Upper lobe of left lung (tissue), 6 donors: ENCODE measurements around the gene ADGRG2. TPM values are rescaled to one million over a fixed set of nuclear protein-coding genes. Genes with fewer than 3 reads are reported as not detected.
"Not testable (repeated sequence)": the region's sequence is repeated elsewhere in the genome, so short reads cannot be mapped to it uniquely, and the experiment has no call there.

Experiments used
- ATAC-seq, 2 donors: fragments of 200-7000 bp; cut with Tn5 transposase; one replicate each; pipeline ENCODE4 v1.9.1; 2022; ENCODE audit warnings: mild to moderate bottlenecking in 2 of 2, moderate library complexity in 2 of 2; ENCODE audit not compliant: low FRiP score in 2 of 2
- DNase-seq, 2 donors: peaks; one replicate each; pipeline ENCODE4 v3.0.0-alpha.2; 2019 to 2020
- H3K27ac ChIP-seq, 4 donors: fragments of 200-600 bp; sonication (generic); one replicate each; pipeline ENCODE4 v1.5.1; 2016 to 2019
- H3K27me3 ChIP-seq, 4 donors: fragments of 200-600 bp; sonication (generic); one replicate each; pipeline ENCODE4 v1.5.1; 2017 to 2019
- H3K36me3 ChIP-seq, 4 donors: fragments of 200-600 bp; sonication (generic); one replicate each; pipeline ENCODE4 v1.5.1; 2016 to 2019
- H3K4me1 ChIP-seq, 4 donors: fragments of 200-600 bp; sonication (generic); one replicate each; pipeline ENCODE4 v1.5.1; 2018 to 2019
- H3K4me3 ChIP-seq, 4 donors: fragments of 200-600 bp; sonication (generic); one replicate each; pipeline ENCODE4 v1.5.1; 2017 to 2019; ENCODE audit warnings: mild to moderate bottlenecking in 2 of 4, moderate library complexity in 1 of 4
- H3K9me3 ChIP-seq, 4 donors: fragments of 200-600 bp; sonication (generic); one replicate each; pipeline ENCODE4 v1.5.1; 2018 to 2019
- CTCF ChIP-seq, 6 experiments: fragments of 450-650 bp in 4 of 6; fragments of 200-600 bp in 2 of 6; sonication (generic) in 2 of 6; IDR thresholded peaks; one replicate each; pipeline ENCODE4 v1.5.1; 2016 to 2019; ENCODE audit warnings: antibody characterized with exemption in 6 of 6
- EP300 ChIP-seq, 4 donors: sonication (generic); formaldehyde crosslinking; IDR thresholded peaks; one replicate each; pipeline ENCODE4 v1.5.1; 2017; ENCODE audit warnings: antibody characterized with exemption in 4 of 4, control low read depth in 2 of 4
- POLR2A ChIP-seq, 4 donors: fragments of 450-650 bp; IDR thresholded peaks; one replicate each; pipeline ENCODE4 v1.5.1; 2016 to 2017; ENCODE audit warnings: antibody characterized with exemption in 4 of 4, mild to moderate bottlenecking in 2 of 4
- POLR2AphosphoS5 ChIP-seq, 2 donors: sonication (generic); formaldehyde crosslinking; IDR thresholded peaks; one replicate each; pipeline ENCODE4 v1.5.1; 2017; ENCODE audit warnings: antibody characterized with exemption in 2 of 2
- WGBS, 2 donors: methylation state at CpG; one replicate each; pipeline ENCODE4 v1.1.5; 2017 to 2018; 5-methylcytosine and 5-hydroxymethylcytosine counted together
- total RNA-seq, 6 donors: library from RNA; depleted of rRNA in 4 of 6; stranded (reverse); fragments of >200 nt in 4 of 6; gene quantifications; one replicate each; pipeline versions ENCODE4 v1.1.0 to v1.2.1, GENCODE V29; 2016 to 2021
- donor health status: DM: no; HTN: no; CAD: no; lungs with moderate emphysema.
- donor health status: DM: no; HTN: yes; CAD: no; lungs with severe emphysema.

Gene ADGRG2
- total RNA-seq, 6 donors from 2014 or later, result 0.69 to 2.9 (median 0.91) TPM; not detected in 1

GRCh38 chrX:18981124-18981807, 141.0 kb downstream of the ADGRG2 start:
- no peak overlapping the region for H3K27ac ChIP-seq
- DNase-seq (no peak), ATAC-seq (no peak)
- no peak overlapping the region for H3K4me3 ChIP-seq
- no peaks in the 10 kb centered on the region for H3K36me3 ChIP-seq
- TF ChIP-seq EP300 (IDR thresholded peaks at IDR 0.05) (no peak), POLR2AphosphoS5 (IDR thresholded peaks at IDR 0.05) (no peak), CTCF (IDR thresholded peaks at IDR 0.05) (no peak), POLR2A (IDR thresholded peaks at IDR 0.05) (no peak)
- no peaks in the 10 kb centered on the region for H3K9me3 ChIP-seq
- peaks cover 0 to 9% (median 2%) of the 10 kb centered on the region in 4 donors for H3K4me1 ChIP-seq
- 71 to 82% methylated on average over 6 of the region's 6 CpGs for WGBS, 2 donors
- peaks cover 0 to 8% (median 0%) of the 10 kb centered on the region in 4 donors for H3K27me3 ChIP-seq

GRCh38 chrX:18980262-18980661, 142.0 kb downstream of the ADGRG2 start:
- WGBS, 2 donors, result 75 to 79% methylated on average over 4 to 6 of the region's 6 CpGs
- not testable (repeated sequence) for H3K9me3 ChIP-seq, H3K4me3 ChIP-seq, H3K4me1 ChIP-seq, H3K36me3 ChIP-seq, H3K27me3 ChIP-seq, ATAC-seq, H3K27ac ChIP-seq, DNase-seq

- no peak for DNase-seq
- Histone ChIP-seq H3K9me3 (no peaks in the 10 kb centered on the region), H3K27ac (no peak overlapping the region), H3K36me3 (no peaks in the 10 kb centered on the region), H3K4me3 (no peak overlapping the region), H3K27me3 (no peaks in the 10 kb centered on the region), H3K4me1 (no peaks in the 10 kb centered on the region)
- no peak for ATAC-seq
- 82 to 99% methylated on average over 6 to 7 of the region's 7 CpGs for WGBS, 2 donors
- no peak for TF ChIP-seq POLR2AphosphoS5 (IDR thresholded peaks at IDR 0.05)
- TF ChIP-seq EP300 (IDR thresholded peaks at IDR 0.05), result no peak
- TF ChIP-seq CTCF (IDR thresholded peaks at IDR 0.05), result no peak
- TF ChIP-seq POLR2A (IDR thresholded peaks at IDR 0.05), result no peak
These were observed 147.3 kb downstream of the ADGRG2 start for GRCh38 chrX:18974993-18975392.

- 73 to 79% methylated on average over 7 of the region's 7 CpGs for WGBS, 2 donors
- no peaks in the 10 kb centered on the region for H3K27me3 ChIP-seq
- H3K27ac ChIP-seq, result no peak overlapping the region
- ATAC-seq (no peak), DNase-seq (no peak)
- no peak for TF ChIP-seq EP300 (IDR thresholded peaks at IDR 0.05)
- TF ChIP-seq POLR2AphosphoS5 (IDR thresholded peaks at IDR 0.05), result no peak
- H3K4me1 ChIP-seq, result no peaks in the 10 kb centered on the region
- no peaks in the 10 kb centered on the region for H3K9me3 ChIP-seq
- H3K36me3 ChIP-seq, result no peaks in the 10 kb centered on the region
- H3K4me3 ChIP-seq, result no peak overlapping the region
These were observed 148.6 kb downstream of the ADGRG2 start for GRCh38 chrX:18973527-18974192.

- no peak overlapping the region for H3K4me3 ChIP-seq
- no peak for ATAC-seq
- no peaks in the 10 kb centered on the region for H3K4me1 ChIP-seq
- H3K9me3 ChIP-seq, result no peaks in the 10 kb centered on the region
- H3K27me3 ChIP-seq, result no peaks in the 10 kb centered on the region
- 61 to 83% methylated on average over 2 of the region's 2 CpGs for WGBS, 2 donors
- H3K36me3 ChIP-seq, result no peaks in the 10 kb centered on the region
- TF ChIP-seq EP300 (IDR thresholded peaks at IDR 0.05) (no peak), CTCF (IDR thresholded peaks at IDR 0.05) (no peak), POLR2A (IDR thresholded peaks at IDR 0.05) (no peak), POLR2AphosphoS5 (IDR thresholded peaks at IDR 0.05) (no peak)
- H3K27ac ChIP-seq, result no peak overlapping the region
- DNase-seq, result no peak
These were observed 150.8 kb downstream of the ADGRG2 start for GRCh38 chrX:18971506-18971905.

GRCh38 chrX:18970465-18970864, 151.8 kb downstream of the ADGRG2 start:
- H3K27me3 ChIP-seq, result no peaks in the 10 kb centered on the region
- DNase-seq (no peak), ATAC-seq (no peak)
- H3K4me3 ChIP-seq, result no peak overlapping the region
- no peak for TF ChIP-seq EP300 (IDR thresholded peaks at IDR 0.05)
- no peak for TF ChIP-seq POLR2AphosphoS5 (IDR thresholded peaks at IDR 0.05)
- TF ChIP-seq POLR2A (IDR thresholded peaks at IDR 0.05), result no peak
- H3K27ac ChIP-seq, result no peak overlapping the region
- H3K9me3 ChIP-seq, result no peaks in the 10 kb centered on the region
- H3K36me3 ChIP-seq, result no peaks in the 10 kb centered on the region
- no peaks in the 10 kb centered on the region for H3K4me1 ChIP-seq
